Endodermal cell (in vitro differentiated cells): ENCODE data around the gene INSYN1. TPM values are rescaled to one million over a fixed set of nuclear protein-coding genes. Genes with fewer than 3 reads are reported as not detected.
A peak's percentile ranks its signal among the peaks of the same experiment; 100 is the strongest.

Experiments used
- DNase-seq: peaks from one replicate; pipeline ENCODE4 v3.0.0-alpha.2; 2017
- H3K27ac ChIP-seq: 2 replicates; pipeline ENCODE4 v1.5.1; 2013; ENCODE audit warnings: mild to moderate bottlenecking, low read depth, low read length, moderate library complexity
- H3K27me3 ChIP-seq: 2 replicates; pipeline ENCODE4 v1.6.1; 2013; ENCODE audit warnings: mild to moderate bottlenecking, low read length, moderate library complexity; ENCODE audit not compliant: insufficient read depth, control insufficient read depth, poor library complexity, severe bottlenecking
- H3K36me3 ChIP-seq: 2 replicates; pipeline ENCODE4 v1.7.0; 2013; ENCODE audit warnings: mild to moderate bottlenecking, low read length, moderate library complexity; ENCODE audit not compliant: control insufficient read depth, insufficient read depth
- H3K4me1 ChIP-seq: one replicate; pipeline ENCODE4 v1.7.0; 2013; ENCODE audit warnings: low read length; ENCODE audit not compliant: control insufficient read depth, insufficient read depth
- H3K4me3 ChIP-seq: 2 replicates; pipeline ENCODE4 v1.5.1; 2013; ENCODE audit warnings: mild to moderate bottlenecking, low read length, moderate library complexity
- H3K9ac ChIP-seq: 2 replicates; pipeline ENCODE4 v1.6.1; 2013; ENCODE audit warnings: mild to moderate bottlenecking, low read length, moderate library complexity; ENCODE audit not compliant: poor library complexity, severe bottlenecking; ENCODE audit errors: extremely low read depth
- H3K9me3 ChIP-seq: 2 replicates; pipeline ENCODE4 v1.6.1; 2013; ENCODE audit warnings: mild to moderate bottlenecking, low read length, moderate library complexity; ENCODE audit not compliant: control insufficient read depth
- H3K27ac Mint-ChIP-seq: 2 replicates; pipeline ENCODE4 v1.8.0; 2020; ENCODE audit warnings: mixed read lengths
- H3K27me3 Mint-ChIP-seq: 2 replicates; pipeline ENCODE4 v1.8.0; 2021; ENCODE audit warnings: mild to moderate bottlenecking, mixed read lengths; ENCODE audit not compliant: insufficient read depth
- H3K36me3 Mint-ChIP-seq: 2 replicates; pipeline ENCODE4 v1.8.0; 2020; ENCODE audit warnings: low read depth, mixed read lengths
- H3K4me1 Mint-ChIP-seq: 2 replicates; pipeline ENCODE4 v1.8.0; 2020; ENCODE audit warnings: mixed read lengths
- H3K4me3 Mint-ChIP-seq: 2 replicates; pipeline ENCODE4 v1.8.0; 2020; ENCODE audit warnings: mild to moderate bottlenecking, moderate library complexity, mixed read lengths
- H3K9me3 Mint-ChIP-seq: 2 replicates; pipeline ENCODE4 v1.8.0; 2020; ENCODE audit warnings: mild to moderate bottlenecking, mixed read lengths
- CTCF ChIP-seq: fragments of 200-600 bp; sonication (generic); conservative IDR thresholded peaks from 2 replicates; pipeline ENCODE4 v1.5.0; 2021; ENCODE audit warnings: antibody characterized with exemption, mild to moderate bottlenecking
- WGBS, 2 experiments: methylation state at CpG; one replicate each; pipeline versions ENCODE4 v1.1.5 to v1.1.7; 2013; ENCODE audit warnings: missing lambda C conversion rate in 2 of 2, mixed read lengths in 1 of 2; ENCODE audit not compliant: insufficient coverage in 1 of 2, insufficient read length in 1 of 2; 5-methylcytosine and 5-hydroxymethylcytosine counted together
- total RNA-seq, 2 donors: library from RNA; stranded (reverse); fragmentation: NEBNext Ultra II Directional in 1 of 2; extraction: Animal tissue kit (Norgen Biotek cat#: 25700) in 1 of 2; gene quantifications; 2 replicates in 1 of 2; 3 replicates in 1 of 2; pipeline ENCODE4 v1.2.1, GENCODE V29; 2021

INSYN1 gene
- total RNA-seq, 2 donors from 2014 or later, result 0.33 to 0.55 TPM

GRCh38 chr15:73746261-73746660 is 6.9 kb downstream of the INSYN1 start:
- no peak overlapping the region for H3K4me3 Mint-ChIP-seq
- no peak overlapping the region for H3K27ac Mint-ChIP-seq
- H3K9me3 Mint-ChIP-seq, result no peaks in the 10 kb centered on the region
- H3K4me1 Mint-ChIP-seq, result peaks cover 18% of the 10 kb centered on the region
- no peaks in the 10 kb centered on the region for H3K36me3 Mint-ChIP-seq
- Histone ChIP-seq H3K9ac (no peak overlapping the region), H3K4me1 (peaks cover 12% of the 10 kb centered on the region), H3K9me3 (no peaks in the 10 kb centered on the region), H3K27ac (no peak overlapping the region), H3K4me3 (no peak overlapping the region), H3K27me3 (peaks cover 79% of the 10 kb centered on the region), H3K36me3 (no peaks in the 10 kb centered on the region)
- TF ChIP-seq CTCF, result no peak
- WGBS, 2 experiments, result 85 to 90% methylated on average over 6 to 8 of the region's 8 CpGs
- DNase-seq, result no peak
- peaks cover 84% of the 10 kb centered on the region for H3K27me3 Mint-ChIP-seq

GRCh38 chr15:73745073-73745472 is 8.1 kb downstream of the INSYN1 start:
- no peak overlapping the region for H3K27ac Mint-ChIP-seq
- no peaks in the 10 kb centered on the region for H3K36me3 ChIP-seq
- no peak overlapping the region for H3K27ac ChIP-seq
- H3K9me3 Mint-ChIP-seq, result no peaks in the 10 kb centered on the region
- H3K27me3 Mint-ChIP-seq, result peaks cover 84% of the 10 kb centered on the region
- H3K9me3 ChIP-seq, result no peaks in the 10 kb centered on the region
- peaks cover 78% of the 10 kb centered on the region for H3K27me3 ChIP-seq
- no peaks in the 10 kb centered on the region for H3K36me3 Mint-ChIP-seq
- no peak overlapping the region for H3K4me3 Mint-ChIP-seq
- TF ChIP-seq CTCF, result no peak
- no peak overlapping the region for H3K9ac ChIP-seq
- H3K4me1 ChIP-seq, result peaks cover 12% of the 10 kb centered on the region
- peaks cover 17% of the 10 kb centered on the region for H3K4me1 Mint-ChIP-seq
- no peak overlapping the region for H3K4me3 ChIP-seq
- no peak for DNase-seq
- WGBS, 2 experiments, result 84 to 86% methylated on average over 5 to 7 of the region's 7 CpGs

- WGBS, 2 experiments, result 41% methylated on average over 1 of the region's 1 CpG; no CpG with 5 or more reads in 1 of the 2 experiments
- Histone ChIP-seq H3K27ac (no peak overlapping the region), H3K4me3 (no peak overlapping the region), H3K27me3 (peaks cover 73% of the 10 kb centered on the region), H3K36me3 (no peaks in the 10 kb centered on the region), H3K4me1 (peaks cover 12% of the 10 kb centered on the region), H3K9ac (no peak overlapping the region), H3K9me3 (no peaks in the 10 kb centered on the region)
- no peak for TF ChIP-seq CTCF
- no peak overlapping the region for H3K4me3 Mint-ChIP-seq
- no peaks in the 10 kb centered on the region for H3K36me3 Mint-ChIP-seq
- H3K9me3 Mint-ChIP-seq, result no peaks in the 10 kb centered on the region
- H3K27me3 Mint-ChIP-seq, result peaks cover 83% of the 10 kb centered on the region
- peak; percentile 82 for DNase-seq
- no peak overlapping the region for H3K27ac Mint-ChIP-seq
- H3K4me1 Mint-ChIP-seq, result peaks cover 17% of the 10 kb centered on the region
Observed at GRCh38 chr15:73744293-73744692, 8.9 kb downstream of the INSYN1 start.
